Smooth muscle cell (in vitro differentiated cells): ENCODE results near the gene OR6C70. TPM values are rescaled to one million over a fixed set of nuclear protein-coding genes. Genes with fewer than 3 reads are reported as not detected.
"Not testable (repeated sequence)": the region's sequence is repeated elsewhere in the genome, so short reads cannot be mapped to it uniquely, and the experiment has no call there.

ENCODE experiments used
- DNase-seq: peaks from one replicate; lab custom pipeline; 2025; ENCODE audit not compliant: unreplicated experiment; lab: John Stamatoyannopoulos, UW
- H2AFZ ChIP-seq: fragments of 200-600 bp; sonication (generic); 2 replicates; pipeline ENCODE4 v1.6.0; 2016; ENCODE audit warnings: antibody characterized with exemption, low read depth, mild to moderate bottlenecking
- H3F3A ChIP-seq: fragments of 200-600 bp; sonication (generic); 2 replicates; pipeline ENCODE4 v1.6.0; 2017; ENCODE audit warnings: antibody characterized with exemption, low read depth
- H3K27ac ChIP-seq: fragments of 200-600 bp; sonication (generic); 2 replicates; pipeline ENCODE4 v1.5.1; 2016; ENCODE audit warnings: low read depth, mild to moderate bottlenecking
- H3K27me3 ChIP-seq: fragments of 200-600 bp; sonication (generic); 2 replicates; pipeline ENCODE4 v1.6.1; 2016; ENCODE audit warnings: low read depth, mild to moderate bottlenecking
- H3K36me3 ChIP-seq: fragments of 200-600 bp; sonication (generic); 2 replicates; pipeline ENCODE4 v1.5.1; 2016; ENCODE audit warnings: low read depth
- H3K4me1 ChIP-seq: fragments of 200-600 bp; sonication (generic); 2 replicates; pipeline ENCODE4 v1.5.1; 2016; ENCODE audit warnings: low read depth
- H3K4me2 ChIP-seq: fragments of 200-600 bp; sonication (generic); 2 replicates; pipeline ENCODE4 v1.6.0; 2016; ENCODE audit warnings: mild to moderate bottlenecking
- H3K4me3 ChIP-seq: fragments of 200-600 bp; sonication (generic); 2 replicates; pipeline ENCODE4 v1.5.1; 2016; ENCODE audit warnings: mild to moderate bottlenecking
- H3K79me2 ChIP-seq: fragments of 200-600 bp; sonication (generic); 2 replicates; pipeline ENCODE4 v1.6.0; 2016; ENCODE audit warnings: low read depth, mild to moderate bottlenecking
- H3K9ac ChIP-seq: fragments of 200-600 bp; sonication (generic); 2 replicates; pipeline ENCODE4 v1.6.0; 2016; ENCODE audit warnings: low read depth
- H3K9me3 ChIP-seq: fragments of 200-600 bp; sonication (generic); replicated peaks from 2 replicates; pipeline ENCODE4 v1.5.1; 2016; ENCODE audit warnings: low read depth
- H4K20me1 ChIP-seq: fragments of 200-600 bp; sonication (generic); 2 replicates; pipeline ENCODE4 v1.6.0; 2016; ENCODE audit warnings: low read depth
- CTCF ChIP-seq: fragments of 200-600 bp; sonication (generic); IDR thresholded peaks from 2 replicates; pipeline ENCODE4 v1.5.1; 2017; ENCODE audit warnings: borderline replicate concordance, mild to moderate bottlenecking, antibody characterized with exemption; ENCODE audit not compliant: insufficient read depth, poor library complexity, severe bottlenecking
- WGBS: methylation state at CpG from one replicate; pipeline ENCODE4 v1.1.7; 2016; ENCODE audit warnings: low lambda C conversion rate; 5-methylcytosine and 5-hydroxymethylcytosine counted together
- polyA plus RNA-seq: library from polyadenylated mRNA; unstranded; fragments of >200 nt; fragmentation: Nextera tagmentation; extraction: Ambion mirVana; gene quantifications from 2 replicates; pipeline ENCODE4 v1.2.1, GENCODE V29; 2016
- total RNA-seq: library from RNA; depleted of rRNA; stranded (reverse); fragments of >200 nt; gene quantifications from 2 replicates; pipeline ENCODE4 v1.2.3, GENCODE V29; 2014

Gene OR6C70
- total and polyA plus RNA-seq, 2 experiments from 2014 or later: not detected

GRCh38 chr12:55448825-55449224 is 21.1 kb downstream of the OR6C70 start:
- Histone ChIP-seq H2AFZ (no peak overlapping the region), H3K27ac (no peak overlapping the region), H3K4me3 (no peak overlapping the region), H3F3A (no peaks in the 10 kb centered on the region), H3K9me3 (no peaks in the 10 kb centered on the region), H3K36me3 (no peaks in the 10 kb centered on the region), H4K20me1 (no peaks in the 10 kb centered on the region), H3K4me1 (no peaks in the 10 kb centered on the region), H3K79me2 (no peaks in the 10 kb centered on the region), H3K4me2 (no peak overlapping the region), H3K9ac (no peak overlapping the region), H3K27me3 (no peaks in the 10 kb centered on the region)
- DNase-seq: no peak
- no peak for TF ChIP-seq CTCF

- Histone ChIP-seq H3K27ac (no peak overlapping the region), H3K4me1 (no peaks in the 10 kb centered on the region), H3F3A (no peaks in the 10 kb centered on the region), H3K27me3 (no peaks in the 10 kb centered on the region), H3K36me3 (no peaks in the 10 kb centered on the region), H4K20me1 (no peaks in the 10 kb centered on the region), H3K4me2 (no peak overlapping the region), H3K4me3 (no peak overlapping the region), H3K9me3 (no peaks in the 10 kb centered on the region), H3K79me2 (no peaks in the 10 kb centered on the region), H2AFZ (no peak overlapping the region), H3K9ac (no peak overlapping the region)
- TF ChIP-seq CTCF: no peak
- WGBS: 86% methylated on average over 5 of the region's 5 CpGs
- DNase-seq: no peak
Observed at GRCh38 chr12:55446326-55446725, 23.6 kb downstream of the OR6C70 start.

GRCh38 chr12:55445357-55445756 is 24.6 kb downstream of the OR6C70 start:
- Histone ChIP-seq H3K4me3 (no peak overlapping the region), H4K20me1 (no peaks in the 10 kb centered on the region), H3K36me3 (no peaks in the 10 kb centered on the region), H3K4me2 (no peak overlapping the region), H3K9me3 (no peaks in the 10 kb centered on the region), H3K79me2 (no peaks in the 10 kb centered on the region), H3F3A (no peaks in the 10 kb centered on the region), H3K27me3 (no peaks in the 10 kb centered on the region), H3K27ac (no peak overlapping the region), H3K9ac (no peak overlapping the region), H3K4me1 (no peaks in the 10 kb centered on the region), H2AFZ (no peak overlapping the region)
- no peak for TF ChIP-seq CTCF
- 97% methylated on average over 1 of the region's 1 CpG for WGBS
- no peak for DNase-seq

GRCh38 chr12:55443776-55444175 is 26.2 kb downstream of the OR6C70 start, which contains the start of gene OR6C2:
TSS of gene OR6C2 (plus strand) at chr12:55444076. CDS start at chr12:55452214, 8,138 bp downstream.
- Histone ChIP-seq H2AFZ (no peak within 1 kb of the TSS), H3K27me3 (no peaks in the 10 kb centered on the region), H3F3A (no peaks in the 10 kb centered on the region), H3K36me3 (no peaks in the 10 kb centered on the region), H3K9me3 (no peaks in the 10 kb centered on the region), H3K4me3 (no peak within 1 kb of the TSS), H3K79me2 (no peaks in the 10 kb centered on the region), H4K20me1 (no peaks in the 10 kb centered on the region), H3K4me1 (no peaks in the 10 kb centered on the region), H3K27ac (no peak within 1 kb of the TSS), H3K9ac (no peak within 1 kb of the TSS), H3K4me2 (no peak within 1 kb of the TSS)
- no peak for TF ChIP-seq CTCF
- 67% methylated on average over 2 of the region's 2 CpGs for WGBS
- no peak for DNase-seq

- 91% methylated on average over 5 of the region's 5 CpGs for WGBS
- not testable (repeated sequence) for H3K79me2 ChIP-seq, H3K36me3 ChIP-seq, H3K9ac ChIP-seq, H4K20me1 ChIP-seq, H2AFZ ChIP-seq, H3K4me1 ChIP-seq, H3K4me2 ChIP-seq, H3F3A ChIP-seq, H3K27ac ChIP-seq, H3K4me3 ChIP-seq, H3K27me3 ChIP-seq, DNase-seq, H3K9me3 ChIP-seq
Observed at GRCh38 chr12:55441233-55441632, 28.7 kb downstream of the OR6C70 start.
